HG03469 (cell line): ENCODE data around the gene SLC25A24.
"Not testable (repeated sequence)": the region's sequence is repeated elsewhere in the genome, so short reads cannot be mapped to it uniquely, and the experiment has no call there.

Experiments used
- ATAC-seq: cut with Tn5 transposase; IDR thresholded peaks from one replicate; pipeline ENCODE4 v1.9.1; 2021; ENCODE audit warnings: mild to moderate bottlenecking, moderate library complexity, moderate number of reproducible peaks; ENCODE audit not compliant: unreplicated experiment

Gene SLC25A24

DNA sequence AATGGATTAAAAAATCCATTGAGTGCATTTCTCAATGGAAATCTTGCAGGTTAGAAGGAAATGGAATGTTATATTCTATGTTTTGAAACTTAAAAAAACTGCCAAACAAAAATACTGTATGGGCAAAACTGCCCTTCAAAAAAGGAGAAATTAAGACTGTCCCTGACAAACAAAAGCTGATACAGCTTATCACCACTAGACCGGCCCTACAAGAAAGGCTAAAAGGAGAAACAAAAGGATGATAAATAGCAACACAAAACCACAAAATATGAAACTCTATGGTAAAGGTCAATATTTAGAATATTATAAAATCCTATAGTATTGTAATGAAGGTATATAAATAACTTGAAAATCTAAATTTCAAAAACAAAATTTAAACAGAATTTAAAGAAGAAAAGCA is 60.0 kb downstream of the SLC25A24 start:
- no peak for ATAC-seq

DNA sequence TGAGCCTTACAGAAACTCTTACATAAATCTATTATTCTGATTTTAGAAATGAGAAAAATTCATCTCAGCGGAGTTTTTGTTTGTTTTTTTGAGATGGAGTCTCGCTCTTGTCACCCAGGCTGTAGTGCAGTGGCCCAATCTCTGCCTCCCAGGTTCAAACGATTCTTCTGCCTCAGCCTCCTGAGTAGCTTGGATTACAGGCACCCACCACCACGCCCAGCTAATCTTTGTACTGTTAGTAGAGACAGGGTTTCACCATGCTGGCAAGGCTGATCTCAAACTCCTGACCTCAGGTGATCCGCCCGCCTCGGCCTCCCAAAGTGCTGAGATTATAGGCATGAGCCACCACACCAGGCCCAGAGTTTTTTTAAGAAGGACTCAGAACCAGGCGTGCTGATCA is 60.6 kb downstream of the SLC25A24 start:
- ATAC-seq = not testable (repeated sequence)

DNA sequence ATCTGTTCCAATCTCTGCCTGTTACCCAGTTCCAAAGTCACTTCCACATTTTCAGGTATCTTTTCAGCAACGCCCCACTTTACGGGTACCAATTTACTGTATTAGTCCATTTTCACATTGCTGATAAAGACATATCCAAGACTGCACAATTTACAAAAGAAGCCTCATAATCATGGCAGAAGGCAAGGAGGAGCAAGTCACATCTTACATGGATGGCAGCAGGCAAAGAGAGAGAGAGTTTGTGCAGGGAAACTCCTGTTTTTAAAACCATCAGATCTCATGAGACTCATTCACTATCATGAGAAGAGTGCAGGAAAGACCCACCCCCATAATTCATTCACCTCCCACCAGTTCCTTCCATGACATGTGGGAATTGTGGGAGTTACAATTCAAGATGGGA is 67.0 kb downstream of the SLC25A24 start:
- not testable (repeated sequence) for ATAC-seq

DNA sequence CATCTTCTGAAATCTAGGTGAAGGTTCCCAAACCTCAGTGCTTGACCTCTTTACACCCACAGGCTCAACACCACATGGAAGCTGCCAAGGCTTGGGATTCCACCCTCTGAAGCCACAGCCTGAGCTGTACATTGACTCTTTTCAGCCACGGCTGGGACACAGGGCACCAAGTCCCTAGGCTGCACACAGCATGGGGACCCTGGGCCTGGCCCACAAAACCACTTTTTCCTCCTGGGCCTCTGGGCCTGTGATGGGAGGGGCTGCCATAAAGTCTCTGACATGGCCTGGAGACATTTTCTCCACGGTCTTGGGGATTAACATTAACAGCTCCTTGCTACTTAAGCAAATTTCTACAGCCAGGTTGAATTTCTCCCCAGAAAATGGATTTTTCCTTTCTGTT is 67.8 kb downstream of the SLC25A24 start:
- not testable (repeated sequence) for ATAC-seq

DNA sequence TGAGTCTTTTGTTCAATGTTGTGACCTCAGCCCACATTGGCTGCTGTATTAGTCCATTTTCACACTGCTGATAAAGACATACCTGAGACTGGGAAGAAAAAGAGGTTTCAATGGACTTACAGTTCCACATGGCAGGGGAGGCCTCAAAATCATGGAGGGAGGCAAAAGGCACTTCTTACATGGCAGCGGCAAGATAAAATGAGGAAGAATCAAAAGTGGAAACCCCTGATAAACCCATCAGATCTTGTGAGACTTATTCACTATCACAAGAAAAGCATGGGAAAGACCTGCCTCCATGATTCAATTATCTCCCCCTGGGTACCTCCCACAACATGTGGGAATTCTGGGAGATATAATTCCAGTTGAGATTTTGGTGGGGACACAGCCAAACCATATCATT is 68.9 kb downstream of the SLC25A24 start:
- not testable (repeated sequence) for ATAC-seq

DNA sequence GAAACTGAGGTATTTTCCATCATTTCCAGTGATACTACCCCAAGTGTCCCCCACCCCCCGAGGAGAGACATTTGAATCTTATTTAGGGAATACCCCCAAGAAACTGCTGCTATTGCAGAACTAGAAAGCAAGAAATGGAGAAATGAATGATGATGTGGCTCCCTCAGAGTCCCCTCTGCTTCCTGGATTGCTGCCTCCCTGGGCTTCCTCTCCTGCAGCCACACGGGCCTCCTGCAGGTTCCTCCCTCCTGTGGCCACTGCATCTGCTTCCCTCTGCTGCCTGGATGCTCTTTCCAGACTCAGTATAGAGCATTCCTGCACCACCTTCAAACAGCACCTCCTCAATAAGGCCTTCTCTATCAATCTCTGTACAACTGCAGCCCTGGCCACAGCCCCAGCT is 69.3 kb downstream of the SLC25A24 start:
- ATAC-seq = no peak

DNA sequence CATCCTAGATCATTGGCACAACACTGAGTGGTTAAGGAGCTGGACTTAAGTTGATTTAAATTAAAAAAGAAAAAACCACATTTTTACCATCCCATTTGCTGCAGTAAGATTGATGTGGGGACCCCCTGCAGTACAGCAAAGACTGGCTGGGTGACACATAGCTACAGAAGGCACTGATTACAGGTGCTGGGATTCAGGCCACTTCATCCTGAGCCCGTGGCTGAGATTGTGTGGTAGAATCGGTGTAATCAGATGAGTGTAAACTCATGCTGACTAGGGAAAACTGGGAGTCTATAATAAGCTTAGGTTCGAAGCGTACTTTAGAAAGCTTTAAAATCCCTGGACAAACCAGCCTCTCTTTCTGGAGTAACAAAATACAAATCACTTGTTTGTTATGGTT is 70.1 kb downstream of the SLC25A24 start:
- ATAC-seq = no peak

DNA sequence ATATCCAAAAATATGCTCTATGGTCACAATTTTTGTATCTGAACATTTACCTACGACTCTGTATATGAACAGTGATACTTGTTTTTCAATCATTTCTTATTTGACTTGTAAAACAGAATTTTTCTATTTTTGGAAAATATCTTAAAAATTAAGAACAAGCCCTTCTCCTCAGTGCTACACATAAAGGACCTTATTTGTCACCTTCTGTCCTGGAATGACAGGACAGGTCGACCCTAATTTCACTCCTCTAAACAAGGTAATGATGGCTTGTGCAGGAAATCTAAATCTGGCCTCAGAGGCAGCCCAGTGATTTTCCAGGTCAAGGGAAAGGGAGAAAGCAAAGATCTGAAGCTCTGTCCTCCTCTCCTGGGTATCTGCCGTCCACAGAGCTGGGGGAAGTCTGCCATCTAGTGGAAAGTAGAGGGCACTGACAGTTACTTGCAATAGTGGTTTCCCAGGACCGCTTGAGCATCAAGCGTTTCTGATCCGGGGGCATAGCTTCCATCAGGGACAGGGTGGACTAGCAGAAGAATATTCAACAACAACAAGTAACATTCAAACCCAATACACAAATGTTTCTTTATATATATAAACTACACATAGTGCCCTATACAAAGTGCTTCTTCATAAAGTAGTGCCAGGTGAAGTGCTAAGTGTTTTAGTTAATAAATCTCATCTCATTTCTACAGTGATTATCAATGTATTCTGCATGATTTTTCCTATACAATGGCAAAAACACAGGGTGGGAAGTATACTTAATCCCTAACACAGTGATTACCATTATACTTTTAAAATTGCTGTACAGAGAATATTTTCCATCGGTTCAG is 74.6 kb downstream of the SLC25A24 start:
- ATAC-seq = no peak

DNA sequence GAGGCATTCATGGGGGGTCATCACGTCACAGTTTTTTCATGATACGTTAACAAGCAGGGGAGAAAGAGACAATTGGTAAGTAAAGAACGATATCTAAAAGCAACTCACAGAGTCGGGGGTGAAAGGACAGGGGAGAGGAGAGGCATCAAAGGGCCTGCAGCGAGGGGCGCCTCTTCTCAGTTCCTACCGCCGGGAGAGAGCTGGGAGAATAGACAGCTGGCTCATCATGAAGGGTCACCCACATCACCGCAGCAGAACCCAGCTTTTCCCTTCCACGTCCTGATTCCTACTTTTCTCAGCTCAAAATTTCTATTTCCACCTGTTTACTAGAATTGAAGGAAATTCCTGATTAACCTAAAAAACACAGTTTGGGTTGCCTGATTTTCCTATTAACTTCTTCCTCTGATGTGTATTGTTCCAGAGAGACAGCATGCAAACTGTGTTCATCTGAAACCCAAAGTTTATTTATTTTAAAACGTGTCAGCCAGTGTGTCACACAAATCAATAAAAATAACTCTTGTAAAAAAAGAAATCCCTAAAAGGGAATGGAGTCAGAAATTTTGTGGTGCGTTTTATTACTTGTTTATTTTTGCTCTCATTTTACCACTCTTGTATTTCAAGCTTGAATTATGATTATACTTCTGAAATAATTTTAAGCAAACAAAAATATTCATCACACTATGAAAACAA is 75.4 kb downstream of the SLC25A24 start:
- no peak for ATAC-seq

DNA sequence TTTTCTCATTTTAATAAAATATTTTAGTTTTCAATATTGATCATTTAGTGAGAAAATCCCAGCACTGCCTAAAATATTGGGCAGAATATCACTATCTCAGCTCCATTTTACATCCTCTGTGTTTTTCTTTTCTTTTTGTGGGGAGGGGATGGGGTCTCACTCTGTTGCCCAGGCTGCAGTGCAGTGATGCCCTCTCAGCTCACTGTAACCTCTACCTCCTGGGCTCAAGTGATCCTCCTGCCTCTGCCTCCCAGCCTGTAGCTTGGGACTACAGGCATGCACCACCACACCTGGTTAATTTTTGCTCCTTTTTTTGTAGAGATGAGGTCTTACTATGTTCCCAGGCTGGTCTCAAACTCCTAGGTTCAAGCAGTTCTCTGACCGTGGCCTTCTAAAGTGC is 76.1 kb downstream of the SLC25A24 start:
- ATAC-seq = no peak

DNA sequence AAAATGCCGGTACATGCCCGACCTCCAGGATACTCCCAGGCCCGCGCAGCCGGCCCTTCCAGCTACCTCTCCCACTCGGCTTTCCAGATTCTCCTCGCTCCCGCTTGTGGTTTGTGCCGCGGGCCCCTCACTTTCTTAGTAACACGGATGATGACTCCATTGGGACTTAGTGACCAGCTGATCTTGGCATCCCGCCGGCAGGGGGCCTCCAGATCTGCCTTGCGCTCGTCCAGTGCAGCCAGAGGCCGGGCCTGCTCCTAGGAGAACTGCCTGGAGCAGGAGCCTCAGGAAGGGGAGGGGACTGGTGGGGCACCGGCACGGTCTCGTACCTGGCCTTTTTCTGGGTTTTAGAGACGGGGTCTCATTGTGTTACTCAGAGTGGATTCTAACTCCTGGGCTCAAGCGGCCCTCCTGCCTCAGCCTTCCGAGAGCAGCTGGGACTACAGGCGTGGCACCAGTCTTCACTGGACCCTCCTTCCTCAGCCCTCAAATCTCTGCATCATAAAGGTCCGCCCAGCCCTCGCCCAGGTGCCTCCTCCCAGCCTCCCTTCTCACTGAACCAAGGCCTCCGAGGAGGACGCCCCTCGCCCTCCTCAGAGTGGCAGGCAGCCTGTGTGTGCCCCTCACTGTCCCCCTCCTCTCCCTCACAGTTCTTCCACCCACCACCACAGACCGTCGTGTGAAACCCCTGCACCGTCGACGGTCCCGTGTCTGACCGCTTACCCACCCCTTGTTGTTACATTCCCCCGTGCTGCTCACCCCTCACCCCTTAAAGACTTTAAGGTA is 78.6 kb downstream of the SLC25A24 start:
- no peak for ATAC-seq

DNA sequence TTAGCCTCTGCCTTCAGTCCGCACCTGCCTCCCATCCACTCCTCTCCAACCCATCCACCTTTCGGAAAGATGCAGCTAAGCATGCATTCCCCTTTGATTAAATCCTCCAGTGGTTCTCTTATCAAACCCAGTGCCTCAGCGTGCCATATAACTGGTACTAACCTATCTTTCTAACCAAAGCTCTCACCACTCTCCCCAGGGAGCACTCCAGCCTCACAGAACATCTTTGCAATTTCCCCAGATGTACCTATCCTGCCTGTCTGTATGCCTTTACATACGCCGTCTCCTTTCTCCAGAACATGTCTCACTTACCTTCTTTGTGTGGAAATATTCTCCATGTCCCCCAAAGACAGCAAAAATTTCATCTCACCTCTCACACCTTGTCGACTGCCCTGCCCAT is 80.0 kb downstream of the SLC25A24 start:
- no peak for ATAC-seq

DNA sequence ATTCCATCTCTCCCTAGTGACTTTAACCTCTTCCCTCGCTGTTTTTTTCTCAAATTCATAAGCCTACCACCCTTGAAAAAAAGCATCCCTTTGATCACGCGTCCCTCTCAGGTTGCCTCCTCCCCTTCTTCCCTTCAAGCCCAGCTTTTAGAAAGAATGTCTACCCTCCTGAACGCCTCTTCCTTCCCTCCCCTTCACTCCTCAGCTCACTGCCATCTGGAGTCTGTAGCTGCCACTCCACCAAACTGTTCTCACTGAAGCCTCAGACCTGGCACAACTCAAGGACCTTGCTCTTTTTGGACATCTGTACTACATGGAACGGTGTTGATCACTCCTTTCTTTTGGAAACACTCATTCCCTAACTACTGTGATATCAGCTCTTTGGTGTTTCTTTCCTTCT is 80.6 kb downstream of the SLC25A24 start:
- no peak for ATAC-seq

DNA sequence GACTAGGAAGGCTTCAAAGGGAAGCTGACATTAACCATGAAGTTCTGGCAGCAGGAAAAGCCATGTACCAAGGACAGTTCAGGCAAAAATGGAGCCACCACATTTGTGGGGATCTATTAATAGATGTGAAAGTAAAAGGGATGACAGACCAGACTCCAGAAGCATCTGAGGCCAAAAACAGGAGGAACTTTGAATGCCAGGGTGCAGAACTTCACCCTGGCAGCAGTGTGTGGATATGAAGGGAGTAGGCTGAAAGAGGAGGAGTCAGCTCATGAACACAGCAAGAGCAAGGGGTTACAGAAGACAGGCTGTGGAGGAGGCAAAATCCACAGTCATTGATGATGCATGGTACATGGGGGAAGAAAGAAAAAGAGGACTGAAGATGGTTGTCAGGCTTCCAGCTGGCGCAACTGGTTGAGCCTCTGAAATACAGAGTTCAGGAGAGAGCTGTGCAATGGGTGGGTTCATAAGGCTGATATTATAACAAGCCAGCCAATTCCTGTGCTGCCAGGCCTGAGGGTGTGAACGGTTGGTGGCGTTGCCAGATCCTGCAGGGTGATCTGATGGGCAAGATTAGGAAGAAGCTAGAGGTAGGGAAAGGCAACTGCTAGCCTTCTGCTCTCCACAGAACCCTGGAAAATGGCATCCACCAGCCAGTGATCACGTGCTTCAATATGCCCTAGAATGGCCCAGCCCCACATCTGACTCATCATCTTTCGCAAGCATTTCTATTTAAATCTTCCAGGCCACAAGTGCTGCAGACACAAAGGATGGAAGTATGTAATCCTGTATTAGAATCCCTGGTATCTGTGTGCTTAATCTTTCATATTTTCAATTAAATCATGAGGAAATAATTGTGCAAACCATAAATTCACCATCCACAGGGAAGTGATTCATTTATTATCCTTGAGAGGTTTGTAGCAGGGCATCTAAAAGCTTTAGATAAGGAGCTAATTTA is 81.9 kb downstream of the SLC25A24 start:
- ATAC-seq = no peak

DNA sequence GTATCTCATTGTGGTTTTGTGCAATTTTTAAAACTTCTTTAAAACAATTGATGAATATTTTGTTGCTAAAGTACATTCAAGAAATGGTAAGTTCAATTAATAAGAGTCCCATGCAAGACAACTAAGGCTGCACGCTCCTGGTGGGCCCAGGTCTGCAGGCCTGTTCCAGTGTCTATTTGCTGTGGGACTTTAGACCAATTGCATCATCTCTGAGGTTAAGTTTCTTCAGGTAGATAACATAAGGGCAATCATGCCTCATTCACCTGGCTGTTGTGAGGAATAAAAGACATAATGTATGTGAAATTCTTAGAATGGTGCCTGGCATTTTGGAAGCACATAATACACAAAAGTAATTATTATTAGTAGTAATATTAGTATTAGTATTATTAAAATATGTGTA is 82.9 kb downstream of the SLC25A24 start:
- no peak for ATAC-seq

DNA sequence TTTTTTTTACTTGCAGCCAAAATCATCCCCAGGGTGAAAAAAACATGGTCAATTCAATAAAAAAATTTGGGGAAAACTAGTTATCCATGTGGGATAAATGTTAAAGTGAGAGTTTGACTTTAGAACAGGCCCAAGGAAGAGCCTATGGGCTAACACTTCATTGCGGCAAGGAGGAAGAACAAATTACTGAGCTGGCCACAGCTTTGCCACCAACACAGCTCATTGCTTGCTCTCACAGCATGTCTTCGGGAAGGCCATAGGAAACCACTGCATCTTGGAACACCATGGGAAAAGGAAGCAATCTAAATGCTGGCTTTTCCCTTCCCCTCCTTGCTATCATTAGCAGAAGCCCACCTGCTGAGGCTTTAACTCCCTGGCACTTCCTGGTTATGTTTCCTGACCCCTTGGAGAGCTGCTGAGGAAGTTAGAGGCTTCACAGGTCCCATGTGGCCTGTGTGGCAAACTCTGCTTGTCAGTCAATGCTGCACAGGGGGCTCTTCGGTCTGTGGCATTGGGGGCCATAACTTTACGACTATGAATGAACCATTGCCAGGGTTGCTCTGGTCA is 86.0 kb downstream of the SLC25A24 start:
- ATAC-seq = no peak

DNA sequence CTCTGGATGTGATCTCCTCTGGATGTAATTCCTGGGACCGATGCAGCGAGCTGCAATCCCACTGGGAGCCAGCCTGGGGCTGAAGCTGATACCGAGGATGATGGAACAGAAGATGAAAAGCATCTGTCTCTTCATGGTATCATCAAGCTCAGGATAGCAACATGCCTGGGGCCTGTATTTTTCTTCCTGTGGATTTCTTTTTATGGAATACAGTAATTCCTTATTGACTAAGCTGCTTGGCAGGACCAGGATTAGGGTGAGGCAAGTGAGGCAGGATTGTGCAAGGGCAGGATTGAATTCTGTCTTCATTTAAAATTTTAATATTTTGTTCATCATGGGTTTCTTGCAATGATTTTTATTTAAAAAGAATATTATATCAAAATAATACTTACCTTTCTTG is 86.6 kb downstream of the SLC25A24 start:
- no peak for ATAC-seq

DNA sequence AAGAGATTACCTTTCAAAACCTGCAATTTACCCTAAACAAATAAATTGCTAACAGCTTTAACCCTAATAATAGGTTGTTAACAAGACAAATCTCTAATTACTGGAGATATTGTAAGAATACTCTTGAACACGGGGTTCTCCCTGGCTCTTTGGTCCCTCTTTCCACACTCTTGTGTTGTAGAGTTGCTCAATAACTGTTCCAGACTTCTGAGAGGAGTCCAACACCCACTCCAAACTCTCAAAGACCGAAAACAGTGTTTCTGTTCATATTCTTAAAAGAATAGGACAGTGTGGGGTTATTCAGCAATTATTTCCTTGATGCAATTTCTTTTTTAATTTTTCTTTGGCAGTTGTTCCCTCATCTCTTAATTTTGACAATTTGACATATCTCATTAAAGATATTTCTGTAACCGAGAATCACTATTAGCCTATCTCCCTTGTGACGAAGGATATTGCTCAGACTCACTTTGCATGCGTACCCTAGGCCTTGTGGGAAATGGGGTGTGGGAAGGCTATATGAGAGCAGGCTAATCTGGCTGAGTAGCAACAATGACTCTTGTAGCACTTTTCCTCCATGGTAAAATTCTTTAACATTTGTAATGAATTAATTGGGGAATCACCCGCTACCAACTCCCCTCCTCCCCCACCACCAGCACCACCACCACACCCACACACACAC is 90.7 kb downstream of the SLC25A24 start:
- no peak for ATAC-seq

DNA sequence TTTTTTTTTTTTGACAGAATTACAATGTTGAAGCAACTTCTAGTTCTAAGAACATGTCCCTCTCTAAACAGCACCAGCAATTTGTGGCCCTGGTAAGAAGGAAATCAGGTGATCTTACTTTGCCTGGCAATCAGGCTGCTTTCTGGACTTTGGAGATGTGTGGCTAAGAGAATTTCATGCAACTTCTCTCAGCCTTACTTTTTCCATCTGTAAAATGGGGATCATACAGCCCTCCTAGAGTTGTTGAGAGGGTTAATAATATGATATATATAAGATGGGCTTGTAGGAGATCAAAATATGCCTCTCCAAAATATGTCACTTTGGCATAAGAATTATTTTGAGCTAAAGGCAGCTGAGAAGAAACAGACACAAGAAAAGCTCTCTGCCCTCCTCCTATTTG is 92.0 kb downstream of the SLC25A24 start:
- ATAC-seq = no peak

DNA sequence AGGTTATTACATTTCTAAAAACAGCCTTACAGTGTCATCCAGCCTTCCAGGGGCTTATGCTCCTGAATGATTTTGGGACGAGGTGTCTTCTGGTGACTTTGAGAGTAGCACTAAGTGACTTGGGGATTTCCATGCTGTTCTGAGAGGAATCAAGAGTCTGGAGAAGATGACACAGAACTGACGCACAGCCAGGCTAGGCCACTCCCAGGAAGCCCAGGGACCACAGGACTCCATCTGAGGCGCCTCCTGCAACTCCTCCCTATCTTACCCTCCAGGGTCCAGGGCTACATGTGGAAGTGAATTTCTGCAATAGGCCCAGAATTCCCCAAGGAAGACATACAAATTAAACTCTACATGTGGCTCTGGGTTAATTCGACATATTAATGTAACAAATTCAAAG is 92.5 kb downstream of the SLC25A24 start:
- ATAC-seq = no peak
